Peyer's patch (tissue), 4 donors: Measurements from ENCODE around the gene CD164L2.

ENCODE experiments used
- CTCF ChIP-seq, 6 experiments: fragments of 450-650 bp in 4 of 6; fragments of 200-600 bp in 2 of 6; sonication (generic) in 1 of 6; IDR thresholded peaks; one replicate each; pipeline ENCODE4 v1.5.1; 2017 to 2019; ENCODE audit warnings: antibody characterized with exemption in 6 of 6, mild to moderate bottlenecking in 3 of 6, moderate library complexity in 1 of 6
- POLR2A ChIP-seq, 2 donors: fragments of 450-650 bp; IDR thresholded peaks; one replicate each; pipeline ENCODE4 v1.5.1; 2017; ENCODE audit warnings: antibody characterized with exemption in 2 of 2, mild to moderate bottlenecking in 2 of 2, moderate library complexity in 2 of 2

GRCh38 chr1:27330786-27331185 is 52.3 kb downstream of the CD164L2 start:
- TF ChIP-seq CTCF (IDR thresholded peaks at IDR 0.05) (no peak), POLR2A (IDR thresholded peaks at IDR 0.05) (no peak)
